ENCODE data around the gene TBX4.

The TBX4 gene

GRCh38 chr17:61410141-61411010 is 41.8 kb upstream of the TBX4 start:
- no peak for TF ChIP-seq CTCF (conservative IDR thresholded peaks at IDR 0.05; ENCODE audit: low read depth)
- DNase-seq (ENCODE audit: low spot score), result no peak
- ChIA-PET CTCF (interaction anchor here (0.6 to 1.8 kb wide), 6 partner anchors 10 to 693 kb away, joined by 3 to 8 read pairs (median 4); partner anchors contain the start of gene TBX2), POLR2A (ENCODE audit: low non-redundant PET) (no interaction called here)
- H3K27ac ChIP-seq, result 0 out of 2 replicates have a peak overlapping the region, but pooled peaks have one; percentile 14

DNA sequence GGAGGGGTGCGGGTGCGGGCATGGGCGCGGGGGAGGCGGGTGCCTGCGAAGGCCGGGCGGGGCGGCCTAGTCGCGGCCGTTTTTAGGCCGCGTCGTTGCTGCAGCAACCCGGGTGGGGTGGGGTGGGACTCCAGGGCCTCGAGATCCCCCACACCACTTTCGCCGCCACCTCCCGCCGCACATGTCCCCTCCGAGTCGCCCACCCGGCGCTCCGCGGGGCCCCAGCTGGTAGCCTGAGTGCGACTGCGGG is 41.3 kb upstream of the TBX4 start:
- H3K27ac ChIP-seq, result no peak overlapping the region
- POLR2A ChIA-PET (ENCODE audit: low non-redundant PET), result no interaction called here
- no peak for DNase-seq (ENCODE audit: low spot score)
- CTCF ChIA-PET, result interaction anchor here (0.6 to 1.0 kb wide), 2 partner anchors 410 to 686 kb away, joined by 3 read pairs; no protein-coding TSS in a partner anchor
- TF ChIP-seq CTCF (conservative IDR thresholded peaks at IDR 0.05; ENCODE audit: low read depth), result no peak

DNA sequence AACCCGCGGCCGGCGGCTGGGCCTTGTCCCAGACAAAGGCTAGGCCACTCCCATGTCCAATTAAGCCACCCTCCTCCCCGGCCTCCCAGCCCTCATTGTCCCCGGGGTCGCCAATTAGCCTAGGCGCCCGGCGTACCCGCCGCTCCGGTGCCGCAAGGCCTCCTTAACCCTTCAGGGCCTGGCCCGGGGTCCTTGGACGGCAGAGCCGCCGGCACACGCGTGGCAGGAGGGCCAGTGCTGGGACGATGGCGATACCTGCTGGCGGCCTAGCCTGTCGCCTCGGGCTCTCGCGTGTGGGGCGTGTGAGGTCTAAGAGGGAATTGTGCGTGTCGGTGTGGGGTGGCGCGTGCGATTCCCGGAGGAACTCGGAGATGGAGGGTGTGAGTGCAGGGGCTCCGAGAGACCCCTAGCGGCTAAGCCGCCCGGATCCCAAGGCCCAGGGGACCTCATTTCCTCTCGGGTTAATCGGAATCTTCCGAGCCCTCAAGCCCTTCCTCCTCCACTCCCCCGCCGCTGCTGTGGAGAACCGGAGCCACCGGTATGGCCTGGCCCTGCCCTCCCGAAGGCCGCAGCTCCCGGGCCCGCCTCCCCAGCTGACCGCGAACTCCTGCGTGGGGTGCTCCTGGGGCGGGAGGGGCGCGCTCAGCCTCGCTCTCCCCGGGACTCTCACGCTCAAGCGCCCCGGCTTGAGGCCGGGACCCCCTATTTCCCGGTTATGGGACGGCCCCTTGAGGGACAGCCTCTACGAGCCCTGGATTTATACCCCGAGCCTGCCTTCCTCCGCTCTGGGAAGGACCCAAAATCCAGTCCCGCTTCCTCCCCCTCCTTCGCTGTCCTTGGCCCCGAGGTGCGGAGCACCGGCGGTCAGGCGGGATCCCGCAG is 40.7 kb upstream of the TBX4 start:
- peak overlapping the region; percentile 70 for H3K27ac ChIP-seq
- DNase-seq (ENCODE audit: low spot score), result peak; percentile 45
- ChIA-PET CTCF (interaction anchor here (0.5 to 2.3 kb wide), 24 partner anchors 12 to 696 kb away, joined by 3 to 19 read pairs (median 3); partner anchors contain the start of gene TBX2), POLR2A (ENCODE audit: low non-redundant PET) (no interaction called here)
- TF ChIP-seq CTCF (conservative IDR thresholded peaks at IDR 0.05; ENCODE audit: low read depth), result no peak

DNA sequence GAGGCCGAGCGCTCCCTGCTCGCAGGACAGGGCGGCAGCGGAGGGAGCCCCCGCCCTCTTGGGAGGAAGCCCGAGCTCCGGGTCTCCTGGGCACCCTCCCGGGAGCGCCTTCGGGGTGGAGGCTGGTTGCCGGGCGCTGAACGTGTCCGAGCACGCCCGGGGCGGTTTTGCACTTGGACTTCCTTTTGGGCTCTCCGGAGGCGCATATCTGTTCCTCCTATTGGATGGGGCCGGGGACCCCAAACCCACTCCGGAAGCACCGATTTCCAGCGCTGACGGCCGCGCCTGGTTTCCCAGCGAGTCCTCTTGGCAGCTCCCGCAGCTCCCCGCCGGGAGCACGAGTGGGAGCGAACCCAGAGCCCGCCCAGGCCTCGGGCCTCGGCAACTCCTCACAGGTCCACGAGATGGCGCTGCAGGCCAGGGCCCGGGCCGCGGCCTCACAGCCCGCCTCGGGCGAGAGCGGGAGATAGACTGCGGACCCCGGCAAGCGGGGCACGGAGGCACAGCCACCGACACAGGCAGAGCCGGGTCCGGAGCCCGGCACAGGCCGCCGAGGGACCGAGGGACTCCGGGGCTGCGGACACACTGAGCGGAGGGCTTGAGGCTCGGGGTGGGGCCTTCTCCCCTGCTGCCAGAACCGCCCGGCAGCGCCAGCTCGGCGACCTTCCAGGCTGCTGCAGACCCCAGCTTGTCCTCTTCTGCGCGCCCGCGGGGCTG is 39.9 kb upstream of the TBX4 start:
- peak; percentile 98 for TF ChIP-seq CTCF (conservative IDR thresholded peaks at IDR 0.05; ENCODE audit: low read depth)
- ChIA-PET POLR2A (ENCODE audit: low non-redundant PET) (no interaction called here), CTCF (interaction anchor here (0.5 to 2.3 kb wide), 30 partner anchors 12 to 697 kb away, joined by 3 to 19 read pairs (median 3); partner anchors contain the start of gene TBX2)
- DNase-seq (ENCODE audit: low spot score), result peak; percentile 76
- H3K27ac ChIP-seq, result peak overlapping the region; percentile 70

GRCh38 chr17:61412860-61413660 is 39.2 kb upstream of the TBX4 start:
- POLR2A ChIA-PET (ENCODE audit: low non-redundant PET), result no interaction called here
- peak overlapping the region; percentile 70 for H3K27ac ChIP-seq
- CTCF ChIA-PET, result interaction anchor here (0.5 to 2.3 kb wide), 15 partner anchors 14 to 692 kb away, joined by 3 to 14 read pairs (median 4); partner anchors contain the start of gene TBX2
- TF ChIP-seq CTCF (conservative IDR thresholded peaks at IDR 0.05; ENCODE audit: low read depth), result no peak
- DNase-seq (ENCODE audit: low spot score), result no peak
